ENCODE data around the gene UGP2.

DNA sequence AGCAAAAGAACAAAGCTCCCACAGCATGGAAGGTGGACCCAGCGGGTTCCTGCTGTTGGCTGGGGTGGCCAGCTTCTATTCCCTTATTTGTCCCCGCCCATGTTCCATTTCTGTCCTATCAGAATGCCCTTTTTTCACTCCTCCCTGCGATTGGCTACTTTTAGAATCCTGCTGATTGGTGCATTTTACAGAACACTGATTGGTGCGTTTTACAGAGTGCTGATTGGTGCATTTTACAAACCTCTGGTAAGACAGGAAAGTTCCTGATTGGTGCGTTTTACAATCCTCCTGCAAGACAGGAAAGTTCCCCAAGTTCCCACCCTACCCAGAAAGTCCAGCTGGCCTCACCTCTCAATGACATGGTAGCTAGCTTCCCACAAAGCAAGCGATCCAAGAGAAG, 40.2 kb upstream of the UGP2 start:
- no peak for TF ChIP-seq POLR2AphosphoS5 (IDR thresholded peaks at IDR 0.05; ENCODE audit: low read length)
- no peak for TF ChIP-seq HDAC6 (IDR thresholded peaks at IDR 0.05; ENCODE audit: unreplicated experiment)
- no peak for TF ChIP-seq CREB1 (IDR thresholded peaks at IDR 0.05; ENCODE audit: low read depth)
- TF ChIP-seq IRF3 (IDR thresholded peaks at IDR 0.05), result no peak
- no peak for TF ChIP-seq CTCF (IDR thresholded peaks at IDR 0.05 in 2 of 3, conservative IDR thresholded peaks at IDR 0.05 in 1 of 3; ENCODE audit: control insufficient read depth in 2 of 3, extremely low read depth in 1 of 3, insufficient read depth in 1 of 3, low read depth in 3 of 3, low read length in 3 of 3)
- TF ChIP-seq MYC (IDR thresholded peaks at IDR 0.05; ENCODE audit: insufficient read depth, insufficient read length, insufficient replicate concordance, low read length, severe bottlenecking), result no peak
- TF ChIP-seq FOXK2 (IDR thresholded peaks at IDR 0.05), result no peak
- no peak for TF ChIP-seq POLR2A (IDR thresholded peaks at IDR 0.05; ENCODE audit: low read depth, low read length)
- TF ChIP-seq CBFB (IDR thresholded peaks at IDR 0.05; ENCODE audit: low read depth), result no peak
